ENCODE data around the gene TMEM97.

GRCh38 chr17:28317966-28318758 is 838 bp upstream of the TMEM97 start:
- TF ChIP-seq CTCF (IDR thresholded peaks at IDR 0.05) (no peak), POLR2A (IDR thresholded peaks at IDR 0.05) (no peak), EP300 (IDR thresholded peaks at IDR 0.05) (no peak)
